Epithelial cell of proximal tubule (primary cell): ENCODE measurements around the gene CNTF. TPM values are rescaled to one million over a fixed set of nuclear protein-coding genes. Genes with fewer than 3 reads are reported as not detected.

ENCODE experiments used
- DNase-seq: peaks from one replicate; pipeline ENCODE4 v3.0.0-alpha.2; 2011; ENCODE audit warnings: low read depth
- H3K4me3 ChIP-seq: 2 replicates; pipeline ENCODE4 v1.5.1; 2011; ENCODE audit warnings: low read depth, mild to moderate bottlenecking, low read length
- CTCF ChIP-seq: conservative IDR thresholded peaks from 2 replicates; pipeline ENCODE4 v1.5.1; 2012; ENCODE audit warnings: low read depth, mild to moderate bottlenecking, low read length
- total RNA-seq: library from RNA; depleted of rRNA; stranded (reverse); fragments of >200 nt; gene quantifications from 2 replicates; pipeline ENCODE4 v1.2.3, GENCODE V29; 2015

Gene CNTF
- total RNA-seq, 1 donor from 2014 or later = 0.29 TPM

GRCh38 chr11:58641803-58642581 lies 19.5 kb downstream of the CNTF start:
- TF ChIP-seq CTCF = no peak
- no peak for DNase-seq
- no peak overlapping the region for H3K4me3 ChIP-seq

GRCh38 chr11:58645854-58646253 lies 23.4 kb downstream of the CNTF start:
- TF ChIP-seq CTCF = no peak
- DNase-seq = no peak
- no peak overlapping the region for H3K4me3 ChIP-seq

- TF ChIP-seq CTCF = no peak
- DNase-seq = no peak
- H3K4me3 ChIP-seq = no peak overlapping the region
These were observed 24.8 kb downstream of the CNTF start for GRCh38 chr11:58647141-58647699.

- TF ChIP-seq CTCF = no peak
- no peak overlapping the region for H3K4me3 ChIP-seq
- no peak for DNase-seq
These were observed 25.4 kb downstream of the CNTF start for GRCh38 chr11:58647866-58648265.

GRCh38 chr11:58649623-58650022 lies 27.2 kb downstream of the CNTF start:
- H3K4me3 ChIP-seq = no peak overlapping the region
- no peak for TF ChIP-seq CTCF

GRCh38 chr11:58650496-58650895 lies 28.0 kb downstream of the CNTF start:
- no peak overlapping the region for H3K4me3 ChIP-seq
- no peak for TF ChIP-seq CTCF
- no peak for DNase-seq

More at GRCh38 chr11:58649623-58650022, 27.2 kb downstream of the CNTF start:
- DNase-seq = no peak

GRCh38 chr11:58652726-58653280 lies 30.3 kb downstream of the CNTF start:
- TF ChIP-seq CTCF = no peak
- DNase-seq = no peak
- no peak overlapping the region for H3K4me3 ChIP-seq
